Measurements from ENCODE around the gene COX7B2.

DNA sequence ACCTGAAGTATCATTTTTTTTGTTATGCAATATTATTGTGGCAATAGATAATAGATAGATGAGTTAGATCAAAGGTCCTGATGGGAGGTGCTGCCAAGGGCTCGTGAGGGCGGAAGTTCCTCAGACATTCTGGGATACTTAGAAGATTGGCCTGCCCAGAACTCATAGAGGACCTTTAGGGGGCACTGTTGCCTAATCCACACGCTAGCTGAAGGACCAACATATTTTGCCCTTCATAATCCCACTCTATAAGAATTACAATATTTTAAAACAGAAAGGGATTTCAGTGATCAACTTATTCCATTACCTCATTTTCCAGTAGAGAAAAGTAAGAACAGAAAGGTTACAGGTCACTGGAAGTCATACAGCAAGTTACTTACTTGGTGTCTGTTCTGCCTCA, 22.9 kb upstream of the COX7B2 start:
- no peak for TF ChIP-seq EZH2phosphoT487 (conservative IDR thresholded peaks at IDR 0.05; ENCODE audit: low read length)
- TF ChIP-seq, protein P1, sequence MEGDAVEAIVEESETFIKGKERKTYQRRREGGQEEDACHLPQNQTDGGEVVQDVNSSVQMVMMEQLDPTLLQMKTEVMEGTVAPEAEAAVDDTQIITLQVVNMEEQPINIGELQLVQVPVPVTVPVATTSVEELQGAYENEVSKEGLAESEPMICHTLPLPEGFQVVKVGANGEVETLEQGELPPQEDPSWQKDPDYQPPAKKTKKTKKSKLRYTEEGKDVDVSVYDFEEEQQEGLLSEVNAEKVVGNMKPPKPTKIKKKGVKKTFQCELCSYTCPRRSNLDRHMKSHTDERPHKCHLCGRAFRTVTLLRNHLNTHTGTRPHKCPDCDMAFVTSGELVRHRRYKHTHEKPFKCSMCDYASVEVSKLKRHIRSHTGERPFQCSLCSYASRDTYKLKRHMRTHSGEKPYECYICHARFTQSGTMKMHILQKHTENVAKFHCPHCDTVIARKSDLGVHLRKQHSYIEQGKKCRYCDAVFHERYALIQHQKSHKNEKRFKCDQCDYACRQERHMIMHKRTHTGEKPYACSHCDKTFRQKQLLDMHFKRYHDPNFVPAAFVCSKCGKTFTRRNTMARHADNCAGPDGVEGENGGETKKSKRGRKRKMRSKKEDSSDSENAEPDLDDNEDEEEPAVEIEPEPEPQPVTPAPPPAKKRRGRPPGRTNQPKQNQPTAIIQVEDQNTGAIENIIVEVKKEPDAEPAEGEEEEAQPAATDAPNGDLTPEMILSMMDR (IDR thresholded peaks at IDR 0.05; ENCODE audit: insufficient read depth, low read length, poor library complexity, severe bottlenecking): peak; percentile 32

Data from SU-DHL-6 (cell line).